HG03571 (cell line): ENCODE results near the gene GALK2.
A peak's percentile ranks its signal among the peaks of the same experiment; 100 is the strongest.
"Not testable (repeated sequence)": the region's sequence is repeated elsewhere in the genome, so short reads cannot be mapped to it uniquely, and the experiment has no call there.

Experiments used
- ATAC-seq: cut with Tn5 transposase; IDR thresholded peaks from one replicate; pipeline ENCODE4 v1.9.1; 2021; ENCODE audit not compliant: unreplicated experiment

Gene GALK2

DNA sequence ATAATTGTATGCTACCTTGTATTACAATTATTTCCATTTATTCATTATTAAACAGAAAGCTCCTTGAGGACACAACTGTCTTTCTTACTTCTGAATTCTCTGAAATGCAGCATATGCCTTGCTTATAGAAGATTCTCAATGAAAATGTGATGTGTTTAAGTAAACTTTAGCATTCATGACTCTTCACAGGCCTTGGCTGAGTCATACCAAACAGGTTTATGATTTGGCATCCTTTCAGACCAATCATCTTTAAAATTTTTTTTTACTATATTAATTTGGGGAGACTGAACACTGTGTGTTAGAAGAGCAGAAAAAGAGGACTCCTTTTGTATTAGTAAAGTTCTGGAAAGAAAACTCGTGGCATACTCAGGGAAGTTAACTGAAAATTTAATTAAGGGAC is 6.4 kb upstream of the GALK2 start:
- no peak for ATAC-seq

DNA sequence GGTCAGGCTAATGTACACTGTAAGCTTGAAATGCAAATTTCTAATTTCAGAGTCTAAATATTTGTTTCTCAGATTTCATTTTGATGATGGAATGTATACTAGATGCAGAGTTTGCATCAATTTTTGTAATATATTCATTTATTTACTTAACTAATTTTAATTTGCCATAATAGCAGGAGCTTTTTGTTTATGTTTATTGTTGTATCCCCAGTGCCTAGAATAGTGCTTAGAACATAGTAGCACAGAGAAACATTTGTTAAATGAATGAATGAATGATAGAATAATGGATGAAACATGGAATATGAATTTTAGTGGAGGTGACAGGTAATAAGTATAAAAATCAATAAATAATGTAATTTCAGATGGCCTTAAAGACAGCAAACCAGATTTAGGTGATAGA is 5.2 kb upstream of the GALK2 start:
- no peak for ATAC-seq

DNA sequence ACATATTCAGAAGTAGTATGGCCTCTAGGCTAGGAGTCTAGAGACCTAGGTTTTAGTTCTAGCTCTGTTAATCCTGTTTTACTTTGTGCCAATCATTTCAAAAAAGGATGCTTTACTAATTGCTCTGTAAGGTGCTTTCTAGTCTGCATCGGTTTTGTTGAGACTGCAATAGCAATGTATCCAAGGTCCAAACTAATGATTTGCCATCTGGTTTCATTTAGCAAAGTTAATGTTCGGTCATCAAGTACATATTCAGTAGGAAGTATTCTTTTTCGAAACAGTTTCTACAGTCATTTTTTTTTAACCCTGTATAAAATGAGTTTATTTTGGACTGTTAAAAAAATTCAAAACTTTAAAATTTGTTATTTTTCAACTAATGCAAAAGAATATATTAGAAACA is 2.0 kb upstream of the GALK2 start:
- no peak for ATAC-seq

DNA sequence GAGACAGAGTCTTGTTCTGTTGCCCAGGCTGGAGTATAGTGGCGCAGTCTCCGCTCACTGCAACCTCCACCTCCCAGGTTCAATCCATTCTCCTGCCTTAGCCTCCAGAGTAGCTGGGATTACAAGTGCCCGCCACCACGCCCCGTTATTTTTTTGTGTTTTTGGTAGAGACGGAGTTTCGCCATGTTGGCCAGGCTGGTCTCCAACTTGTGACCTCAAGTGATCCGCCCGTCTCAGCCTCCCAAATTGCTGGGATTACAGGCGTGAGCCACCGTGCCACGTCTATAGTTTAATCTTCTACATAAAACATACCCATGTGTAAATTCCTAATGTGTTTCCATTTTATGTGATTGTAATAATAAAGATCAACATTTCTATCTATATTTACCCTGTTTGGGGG is 1.7 kb downstream of the GALK2 start:
- ATAC-seq, result no peak

DNA sequence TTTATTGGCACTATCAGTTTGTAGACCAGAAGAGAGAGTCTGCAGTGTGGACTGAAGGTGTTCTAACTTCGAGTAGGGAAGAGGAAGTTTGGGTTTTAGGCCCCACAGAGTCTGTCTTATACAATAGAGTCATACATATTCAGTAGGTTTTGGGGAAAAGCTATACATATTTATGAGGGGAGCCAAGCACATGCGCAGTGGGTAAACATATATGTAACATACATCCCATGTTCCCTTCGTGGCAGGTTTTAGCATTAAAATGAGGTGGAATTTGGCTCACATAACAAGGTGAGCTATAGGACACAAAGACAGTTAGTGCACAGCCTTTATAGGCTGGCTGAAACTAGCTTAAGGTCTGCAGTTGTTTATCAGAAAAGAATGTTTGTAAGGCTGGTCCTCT is 4.9 kb downstream of the GALK2 start:
- no peak for ATAC-seq

DNA sequence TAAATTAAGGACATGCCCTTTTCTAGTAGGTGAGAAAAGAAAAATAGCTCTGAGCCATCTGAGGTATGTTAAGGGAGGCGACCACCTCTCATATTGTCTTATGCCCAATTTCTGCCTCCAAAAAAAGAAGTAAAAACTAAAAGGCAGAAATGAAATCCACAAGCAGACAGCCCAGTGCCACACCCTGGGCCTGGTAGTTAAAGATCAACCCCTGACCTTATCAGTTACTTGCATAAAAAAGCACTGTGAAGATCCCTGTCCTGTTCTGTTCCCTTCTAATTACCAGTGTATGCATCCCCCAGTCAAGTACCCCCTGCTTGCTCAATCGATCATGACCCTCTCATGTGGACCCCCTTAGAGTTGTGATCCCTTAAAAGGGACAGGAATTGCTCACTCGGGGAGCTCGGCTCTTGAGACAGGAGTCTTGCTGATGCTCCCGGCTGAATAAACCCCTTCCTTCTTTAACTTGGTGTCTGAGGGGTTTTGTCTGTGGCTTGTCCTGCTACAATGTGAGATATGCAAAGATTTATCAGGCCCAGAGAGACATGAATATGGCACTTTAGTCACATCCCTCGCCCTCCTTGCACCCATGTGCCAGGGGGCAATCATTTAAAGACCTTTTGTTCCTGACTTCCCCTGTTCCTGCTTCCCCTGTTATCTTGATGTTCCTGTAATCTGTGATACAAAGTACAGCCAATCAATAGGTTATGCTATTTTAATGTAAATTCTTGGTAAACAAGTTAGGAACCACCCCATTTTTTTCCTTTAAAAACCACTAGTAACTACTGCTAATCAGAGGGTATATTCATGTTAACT is 5.7 kb downstream of the GALK2 start:
- ATAC-seq, result not testable (repeated sequence)

DNA sequence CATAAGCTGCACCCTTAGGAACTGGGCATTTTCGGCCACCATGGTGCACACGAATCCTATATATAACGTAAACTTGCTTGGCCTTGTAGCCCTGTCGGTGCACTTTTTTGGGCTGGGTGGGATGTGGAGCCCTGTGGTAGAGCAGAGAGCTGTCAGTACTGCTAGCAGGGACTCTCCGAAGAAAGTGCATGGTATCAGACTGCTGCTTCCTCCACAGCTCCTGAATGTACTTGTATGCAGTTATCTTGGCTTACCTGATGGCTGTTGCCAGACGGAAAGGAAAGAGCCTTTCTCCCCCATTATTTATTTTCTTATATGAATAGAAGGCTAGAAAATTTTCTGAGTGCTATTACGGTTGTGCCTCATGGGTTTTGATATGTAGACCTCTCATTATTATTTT is 8.4 kb downstream of the GALK2 start:
- ATAC-seq, result no peak

DNA sequence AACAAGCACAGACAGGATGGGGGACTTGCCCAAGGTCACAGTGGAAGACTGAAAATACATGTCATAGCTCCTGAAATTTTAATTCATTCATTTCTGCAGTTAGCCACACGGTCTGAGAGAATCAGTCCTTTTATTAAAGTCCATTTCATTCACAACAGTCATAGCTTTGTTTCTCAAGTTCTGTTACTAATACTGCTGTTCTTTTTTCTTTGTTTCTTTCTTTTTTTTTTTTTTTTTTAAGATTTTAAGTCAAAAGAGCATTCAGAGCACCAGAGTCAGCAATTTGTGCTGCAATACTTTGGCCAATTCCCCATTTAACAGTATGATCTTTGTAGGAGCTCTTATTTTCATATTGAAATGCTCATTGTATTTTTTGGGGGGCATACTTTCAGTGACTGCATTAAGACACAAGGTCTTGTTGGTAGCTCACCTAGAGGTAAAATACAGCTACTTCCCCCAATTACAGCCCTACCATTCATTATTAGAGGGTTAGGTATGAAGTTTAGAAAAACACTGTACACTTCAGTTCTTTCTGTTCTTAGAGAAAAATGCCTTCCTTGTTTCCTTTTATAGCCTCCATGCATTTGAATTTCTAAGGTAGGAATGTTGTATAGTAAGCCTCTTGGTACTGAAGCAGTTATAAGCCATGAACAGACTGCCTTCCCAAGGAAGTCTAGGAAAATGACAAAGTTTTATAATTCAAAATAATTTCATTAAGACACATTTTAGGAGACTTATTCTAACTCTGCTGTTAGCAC is 9.6 kb downstream of the GALK2 start:
- no peak for ATAC-seq

DNA sequence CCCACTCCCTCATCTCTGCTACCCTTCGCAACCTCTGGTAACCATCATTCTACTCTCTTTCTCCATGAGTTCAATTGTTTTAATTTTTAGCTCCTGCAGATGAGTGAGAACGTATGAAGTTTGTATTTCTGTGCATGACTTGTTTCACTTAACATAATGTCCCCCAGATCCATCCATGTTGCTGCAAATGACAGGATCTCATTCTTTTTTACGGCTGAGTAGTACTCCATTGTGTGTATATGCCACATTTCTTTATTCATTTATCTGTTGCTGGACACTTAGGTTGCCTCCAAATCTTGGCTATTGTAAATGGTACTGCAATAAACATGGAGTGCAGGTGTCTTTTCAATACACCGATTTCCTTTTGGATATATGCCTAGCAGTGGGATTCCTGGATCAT is 12.1 kb downstream of the GALK2 start:
- no peak for ATAC-seq

DNA sequence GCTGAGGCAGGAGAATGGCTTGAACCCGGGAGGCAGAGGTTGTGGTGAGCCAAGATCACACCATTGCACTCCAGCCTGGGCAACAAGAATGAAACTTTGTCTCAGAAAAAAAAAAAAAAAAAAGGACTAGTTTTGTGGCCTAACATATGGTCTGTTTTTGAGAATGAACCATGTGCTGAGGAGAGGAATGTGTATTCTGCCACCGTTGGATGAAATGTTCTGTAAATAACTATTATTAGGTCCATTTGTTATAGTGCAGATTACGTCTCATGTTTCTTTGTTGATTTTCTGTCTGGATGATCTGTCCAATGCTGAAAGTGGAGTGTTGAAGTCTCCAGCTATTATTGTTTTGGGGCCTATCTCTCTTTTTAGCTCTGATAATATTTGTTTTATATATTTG is 13.7 kb downstream of the GALK2 start:
- ATAC-seq, result not testable (repeated sequence)

DNA sequence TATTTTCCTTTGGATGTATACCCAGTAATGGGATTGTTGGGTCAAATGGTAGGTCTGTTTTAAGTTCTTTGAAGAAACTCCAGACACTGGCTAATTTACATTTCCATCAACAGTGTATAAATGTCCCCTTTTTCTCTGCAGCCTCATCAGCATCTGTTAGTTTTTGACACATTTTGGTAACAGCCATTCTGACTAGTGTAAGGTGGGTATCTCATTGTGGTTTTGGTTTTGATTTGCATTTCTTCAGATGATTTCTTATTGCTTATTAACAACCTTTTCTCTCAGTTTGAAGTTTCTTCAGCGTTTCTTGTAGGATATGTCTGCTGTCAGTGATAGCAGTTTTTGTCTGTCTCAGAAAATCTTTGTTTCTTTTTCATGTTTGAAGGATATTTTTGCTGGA is 15.4 kb downstream of the GALK2 start:
- peak; percentile 49 for ATAC-seq

DNA sequence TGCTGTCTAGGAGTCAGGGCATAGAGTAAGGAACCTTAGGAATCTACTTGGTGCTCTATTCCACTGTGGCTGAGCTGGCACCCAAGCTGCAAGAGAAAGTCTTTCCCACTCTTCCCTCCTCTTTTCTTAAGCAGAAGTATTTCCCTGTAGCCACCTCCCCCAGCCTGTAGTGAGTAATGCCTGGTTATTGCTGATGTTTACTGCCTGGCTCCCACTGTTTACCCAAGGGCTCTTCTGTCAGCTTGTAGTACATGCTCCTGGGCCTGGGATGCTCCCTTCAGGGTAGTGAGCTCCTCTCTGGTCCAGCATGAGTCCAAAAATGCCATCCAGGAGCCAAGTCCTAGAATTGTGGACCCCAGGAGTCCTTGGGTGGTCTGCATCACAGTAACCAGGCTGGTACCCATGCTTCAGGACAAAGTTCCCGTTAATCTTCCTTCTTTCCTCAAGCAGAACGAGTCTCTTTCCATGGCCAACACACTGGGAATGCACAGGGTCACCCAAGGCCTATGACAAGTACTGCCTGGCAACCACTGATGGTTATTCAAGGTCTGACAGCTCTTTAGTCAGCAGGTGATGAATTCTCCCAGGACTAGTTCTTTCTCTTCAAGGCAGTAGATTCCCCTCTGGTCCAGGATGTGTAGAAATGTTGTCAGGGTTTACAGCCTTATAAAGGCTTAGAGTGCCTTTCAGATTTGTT is 17.6 kb downstream of the GALK2 start:
- no peak for ATAC-seq

DNA sequence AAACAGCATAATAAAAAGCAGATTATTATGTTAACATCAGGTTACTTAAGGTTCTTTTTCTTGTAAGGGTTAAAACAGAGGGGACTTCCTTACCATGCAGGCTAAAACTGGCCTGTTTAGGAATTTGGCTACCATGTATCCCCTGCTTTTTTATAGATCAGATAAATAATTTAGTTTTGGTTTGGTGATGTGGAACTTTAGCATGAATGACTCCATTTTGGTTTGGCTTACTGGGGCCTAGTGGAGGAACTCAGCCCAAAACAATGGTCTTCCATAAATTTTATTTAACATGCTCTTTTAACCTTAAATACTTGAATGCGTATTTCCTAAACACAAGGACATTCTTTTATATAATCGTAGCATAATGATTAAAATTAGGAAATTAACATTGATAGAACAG is 18.9 kb downstream of the GALK2 start:
- ATAC-seq, result no peak

DNA sequence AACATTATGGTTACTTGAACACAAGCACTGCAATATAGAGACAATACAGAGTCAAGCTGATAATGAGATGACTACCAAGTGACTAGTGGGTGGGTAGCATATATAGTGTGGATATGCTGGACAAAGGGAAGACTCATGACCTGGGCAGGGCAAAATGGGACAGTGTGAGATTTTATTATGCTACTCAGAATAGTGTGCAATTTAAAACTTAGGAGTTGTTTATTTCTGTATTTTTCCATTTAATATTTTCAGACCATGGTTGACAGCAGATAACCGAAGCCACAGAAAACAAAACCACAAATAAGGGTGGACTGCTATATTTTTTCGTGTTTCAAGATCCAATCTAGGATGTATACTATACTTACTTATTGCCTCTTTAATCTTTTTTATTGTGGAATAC is 19.6 kb downstream of the GALK2 start:
- no peak for ATAC-seq

DNA sequence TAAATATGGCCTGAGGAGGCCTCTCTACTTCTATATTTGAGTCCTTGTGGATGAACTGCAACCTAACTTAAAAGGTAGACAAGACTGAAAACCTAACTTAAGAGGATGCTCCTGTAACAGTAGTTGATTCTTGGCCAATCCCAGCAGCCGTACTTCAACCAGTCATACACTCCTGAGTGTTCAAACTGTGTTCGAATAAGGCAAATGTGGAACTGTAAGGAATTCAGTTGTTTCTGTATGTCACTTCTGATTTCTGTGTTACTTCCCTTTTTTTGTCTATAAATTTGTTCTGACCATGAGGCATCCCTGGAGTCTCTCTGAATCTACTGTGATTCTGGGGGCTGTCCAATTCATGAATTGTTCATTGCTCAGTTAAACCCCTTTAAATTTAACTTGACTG is 20.5 kb downstream of the GALK2 start:
- no peak for ATAC-seq

DNA sequence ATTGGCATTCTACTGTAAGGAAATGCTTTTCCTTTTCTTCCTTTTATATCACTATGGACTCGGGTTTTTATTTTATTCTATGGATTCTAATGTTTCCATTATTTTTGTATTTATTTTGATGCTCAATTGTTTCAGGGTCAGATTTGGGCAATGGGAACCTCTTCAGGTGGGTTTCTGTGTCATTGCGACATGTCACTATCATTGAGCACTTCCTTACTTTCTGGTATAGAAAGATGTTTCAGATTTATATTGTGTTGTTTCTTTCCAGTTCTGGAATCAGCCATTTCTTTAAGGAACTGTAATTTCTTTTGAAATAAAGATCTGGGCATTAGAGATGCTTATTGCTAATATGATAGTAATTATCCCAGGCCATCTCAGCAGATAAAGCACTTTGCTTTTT is 21.8 kb downstream of the GALK2 start:
- ATAC-seq, result no peak

DNA sequence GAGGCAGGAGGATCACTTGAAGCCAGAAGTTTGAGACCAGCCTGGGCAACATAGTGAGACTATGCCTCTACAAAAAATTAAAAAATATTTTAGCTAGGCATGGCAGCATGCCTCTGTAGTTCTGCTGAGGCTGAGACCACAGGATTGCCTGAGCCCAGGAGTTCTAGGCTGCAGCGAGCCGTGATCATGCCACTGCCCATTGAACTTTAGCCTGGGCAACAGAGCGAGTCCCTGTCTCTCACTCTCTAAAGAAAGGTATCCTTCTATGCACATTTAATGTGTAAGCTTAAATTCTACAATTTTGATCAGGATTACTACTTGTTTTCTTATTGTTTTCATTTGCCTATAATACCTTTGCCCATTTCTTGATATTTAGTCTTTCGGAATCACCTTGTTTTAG is 26.8 kb downstream of the GALK2 start:
- no peak for ATAC-seq

DNA sequence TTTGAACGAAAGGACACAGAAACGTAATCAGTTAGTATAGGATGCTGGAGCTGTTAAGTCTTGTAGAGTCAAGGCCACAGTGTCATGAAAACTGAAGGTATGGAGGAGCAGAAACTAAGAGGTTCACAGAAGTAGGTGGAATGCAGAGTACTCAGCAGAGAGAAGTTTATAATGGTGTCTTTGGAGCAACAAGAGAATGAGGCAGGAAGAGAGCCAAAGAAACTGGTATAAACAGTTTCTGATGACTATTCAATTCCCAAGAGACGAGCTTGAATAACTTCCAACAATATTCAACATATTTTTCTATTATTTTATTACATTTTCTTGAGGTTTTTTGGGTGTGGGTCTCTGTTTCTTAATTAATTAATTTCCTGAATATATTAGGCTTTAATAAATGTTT is 29.6 kb downstream of the GALK2 start:
- ATAC-seq, result no peak

DNA sequence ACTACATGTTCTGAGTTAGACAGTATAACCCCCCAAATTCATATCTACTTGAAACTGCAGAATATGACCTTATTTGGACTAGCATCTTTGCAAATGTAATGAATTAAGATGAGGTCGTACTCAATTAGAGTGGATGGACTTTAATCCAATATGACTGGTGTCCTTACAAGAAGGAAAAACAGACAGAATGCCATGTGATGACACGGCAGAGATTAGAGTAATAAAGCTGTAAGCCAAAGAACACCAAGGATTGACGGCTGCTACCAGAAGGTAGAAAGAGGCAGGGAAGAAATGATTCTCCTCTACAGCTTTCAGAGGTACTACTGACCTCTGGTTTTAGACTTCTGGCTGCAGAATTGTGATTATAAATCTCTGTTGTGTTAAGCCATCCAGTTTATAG is 30.3 kb downstream of the GALK2 start:
- no peak for ATAC-seq

DNA sequence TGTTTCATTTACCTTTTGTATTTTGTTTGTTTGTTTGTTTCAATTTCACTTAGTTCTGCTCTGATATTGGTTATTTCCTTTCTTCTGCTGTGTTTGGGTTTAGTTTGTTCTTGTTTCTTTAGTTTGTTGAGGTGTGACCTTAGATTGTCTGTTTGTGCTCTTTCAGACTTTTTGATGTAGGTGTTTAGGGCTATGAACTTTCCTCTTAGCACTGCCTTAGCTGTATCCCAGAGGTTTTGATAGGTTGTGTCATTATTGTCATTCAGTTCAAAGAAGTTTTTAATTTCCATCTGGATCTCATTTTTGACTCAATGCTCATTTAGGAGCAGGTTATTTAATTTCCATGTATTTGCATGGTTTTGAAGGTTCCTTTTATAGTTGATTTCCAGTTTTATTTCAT is 38.1 kb downstream of the GALK2 start:
- ATAC-seq, result not testable (repeated sequence)

DNA sequence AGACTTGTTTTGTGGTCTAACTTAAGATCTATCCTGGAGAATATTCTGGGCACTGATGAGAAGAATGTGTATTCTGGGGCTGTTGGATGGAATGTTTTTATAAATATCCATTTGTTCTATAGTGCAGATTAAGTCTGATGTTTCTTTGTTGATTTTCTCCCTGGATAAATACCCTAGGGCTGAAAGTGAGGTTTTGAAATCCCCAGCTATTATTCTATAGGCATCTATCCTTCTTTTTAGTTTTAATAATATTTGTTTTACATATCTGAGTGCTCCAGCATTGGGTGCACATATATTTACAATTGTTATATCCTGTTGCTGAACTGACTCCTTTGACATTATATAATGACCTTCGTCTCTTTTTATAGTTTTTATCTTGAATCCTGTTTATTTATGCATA is 42.9 kb downstream of the GALK2 start:
- no peak for ATAC-seq
